Endothelial cell of umbilical vein (primary cell): Measurements from ENCODE around the gene OR5B2. TPM values are rescaled to one million over a fixed set of nuclear protein-coding genes. Genes with fewer than 3 reads are reported as not detected.

Source experiments
- BruUV-seq: library from RNA; stranded (reverse); fragments of 400-500 nt; replicated peaks from 2 replicates; lab custom pipeline; 2021; lab: Mats Ljungman, UMichigan
- CTCF ChIA-PET: fragments of 300-600, 350-600 bp; sonication (Branson Sonifier 250); formaldehyde crosslinking; loops from one replicate; lab custom pipeline; 2021; ENCODE audit warnings: antibody characterized with exemption, inconsistent platforms; lab: Charles Lee
- POLR2A ChIA-PET: fragments of 300-600, 350-600 bp; sonication (Branson Sonifier 250); formaldehyde crosslinking; loops from one replicate; lab custom pipeline; 2021; ENCODE audit warnings: antibody characterized with exemption, inconsistent platforms; lab: Charles Lee
- DNase-seq: peaks from one replicate; pipeline ENCODE4 v3.0.0-alpha.2; 2011; ENCODE audit warnings: low read depth, low spot score
- FAIRE-seq: peaks from 2 replicates; lab custom pipeline; 2011; peaks lifted over from hg19 to GRCh38; lab: Jason Lieb, UNC
- H2AFZ ChIP-seq: 2 replicates; pipeline ENCODE4 v1.6.0; 2012; ENCODE audit warnings: low read depth, low read length, control low read depth, inconsistent platforms
- H3K27ac ChIP-seq: 2 replicates; pipeline ENCODE4 v1.5.1; 2011; ENCODE audit warnings: low read depth, mild to moderate bottlenecking, control low read depth, low read length, moderate library complexity; ENCODE audit not compliant: insufficient read depth
- H3K27me3 ChIP-seq, 2 experiments: 2 replicates each; pipeline versions ENCODE4 v1.6.0 to v1.6.1; 2011; ENCODE audit warnings: low read length in 2 of 2, mixed read lengths in 1 of 2; ENCODE audit not compliant: control insufficient read depth in 2 of 2, insufficient read depth in 2 of 2
- H3K36me3 ChIP-seq, 2 experiments: 2 replicates in 1 of 2; 3 replicates in 1 of 2; pipeline ENCODE4 v1.5.1; 2011; ENCODE audit warnings: low read length in 2 of 2, mild to moderate bottlenecking in 1 of 2, moderate library complexity in 1 of 2; ENCODE audit not compliant: control insufficient read depth in 2 of 2, insufficient read depth in 2 of 2; ENCODE audit errors: extremely low read depth in 1 of 2
- H3K4me1 ChIP-seq: 3 replicates; pipeline ENCODE4 v1.5.1; 2011; ENCODE audit warnings: mild to moderate bottlenecking, low read length; ENCODE audit not compliant: control insufficient read depth, insufficient read depth; ENCODE audit errors: extremely low read depth
- H3K4me2 ChIP-seq: 2 replicates; pipeline ENCODE4 v1.6.1; 2011; ENCODE audit warnings: low read length, control low read depth, mixed read lengths; ENCODE audit not compliant: insufficient read depth
- H3K4me3 ChIP-seq, 3 experiments: fragments of 200-600 bp in 1 of 3; sonication (generic), shearing (Covaris generic) in 1 of 3; replicated peaks in 1 of 3; 2 replicates each; pipeline ENCODE4 v1.5.1; 2011 to 2016; ENCODE audit warnings: control low read depth in 3 of 3, low read length in 3 of 3, mild to moderate bottlenecking in 2 of 3, inconsistent platforms in 1 of 3, low read depth in 1 of 3, moderate library complexity in 1 of 3; ENCODE audit not compliant: insufficient read depth in 1 of 3
- H3K79me2 ChIP-seq: 2 replicates; pipeline ENCODE4 v1.6.0; 2012; ENCODE audit warnings: low read length, inconsistent platforms; ENCODE audit not compliant: control insufficient read depth, insufficient read depth
- H3K9ac ChIP-seq: replicated peaks from 2 replicates; pipeline ENCODE3; 2011; ENCODE audit warnings: low read length, control low read depth; ENCODE audit not compliant: insufficient read depth; ENCODE audit errors: extremely low read depth
- H3K9me1 ChIP-seq: replicated peaks from 3 replicates; pipeline ENCODE4 v1.6.0; 2011; ENCODE audit warnings: mild to moderate bottlenecking, low read length; ENCODE audit not compliant: control insufficient read depth, insufficient read depth; ENCODE audit errors: extremely low read depth
- H3K9me3 ChIP-seq: replicated peaks from 2 replicates; pipeline ENCODE4 v1.5.1; 2012; ENCODE audit warnings: low read length, inconsistent platforms; ENCODE audit not compliant: control insufficient read depth, insufficient read depth
- H4K20me1 ChIP-seq: replicated peaks from 2 replicates; pipeline ENCODE3; 2011; ENCODE audit warnings: mild to moderate bottlenecking, low read length; ENCODE audit not compliant: control insufficient read depth, insufficient read depth; ENCODE audit errors: extremely low read depth
- CTCF ChIP-seq, 2 donors: IDR thresholded peaks; 1 replicate in 1 of 2; 2 replicates in 1 of 2; pipeline ENCODE4 v1.5.1; 2011; ENCODE audit warnings: low read length in 2 of 2, mild to moderate bottlenecking in 2 of 2, moderate library complexity in 2 of 2, control low read depth in 1 of 2, inconsistent platforms in 1 of 2, low read depth in 1 of 2; ENCODE audit not compliant: insufficient read depth in 1 of 2; ENCODE audit errors: extremely low read depth in 1 of 2
- EZH2 ChIP-seq: IDR thresholded peaks from 2 replicates; pipeline ENCODE4 v1.6.1; 2012; ENCODE audit warnings: borderline replicate concordance, low read depth, mild to moderate bottlenecking, moderate library complexity, low read length, inconsistent platforms; ENCODE audit not compliant: severe bottlenecking
- FOS ChIP-seq: IDR thresholded peaks from 2 replicates; pipeline ENCODE4 v1.6.1; 2011; ENCODE audit warnings: mild to moderate bottlenecking, low read length, moderate library complexity, borderline replicate concordance; ENCODE audit not compliant: insufficient read depth
- GATA2 ChIP-seq: IDR thresholded peaks from 2 replicates; pipeline ENCODE4 v1.7.0; 2011; ENCODE audit warnings: low read depth, mild to moderate bottlenecking, moderate library complexity, mixed read lengths, low read length; ENCODE audit not compliant: insufficient read length, insufficient read depth
- JUN ChIP-seq: IDR thresholded peaks from 2 replicates; pipeline ENCODE4 v1.6.1; 2011; ENCODE audit warnings: borderline replicate concordance, low read depth; ENCODE audit not compliant: insufficient read length, insufficient read depth
- MAX ChIP-seq: IDR thresholded peaks from 2 replicates; pipeline ENCODE4 v1.6.1; 2011; ENCODE audit not compliant: insufficient read depth, insufficient read length
- MYC ChIP-seq: IDR thresholded peaks from one replicate; pipeline ENCODE4 v1.6.1; 2011; ENCODE audit warnings: mild to moderate bottlenecking, low read depth, low read length
- POLR2A ChIP-seq: IDR thresholded peaks from 2 replicates; pipeline ENCODE4 v1.6.1; 2012; ENCODE audit warnings: low read depth, mild to moderate bottlenecking, control low read depth, low read length
- POLR2AphosphoS5 ChIP-seq: IDR thresholded peaks from 2 replicates; pipeline ENCODE4 v1.6.1; 2012; ENCODE audit warnings: low read depth, mild to moderate bottlenecking, control low read depth, low read length, moderate library complexity; ENCODE audit not compliant: insufficient read depth
- dilution Hi-C: fragments of 300-500 bp; cut with MboI; formaldehyde crosslinking; loops from one replicate; pipeline ENCODE4 v1.15.0; 2019; ENCODE audit warnings: low sequenced_read_pairs; ENCODE audit not compliant: extremely low pct_ligation_motif_present
- intact Hi-C: fragments of 100-400 bp; cut with micrococcal nuclease; formaldehyde crosslinking; loops from one replicate; pipeline ENCODE4 v1.10.0; 2022
- polyA plus RNA-seq, 4 experiments: library from polyadenylated mRNA; depleted of rRNA in 3 of 4; stranded (reverse) in 3 of 4; unstranded in 1 of 4; fragments of >200 nt; gene quantifications; 2 replicates each; pipeline versions ENCODE4 v1.2.1 to v1.2.3, GENCODE V29; 2011 to 2012; ENCODE audit warnings: missing spikeins in 1 of 4
- total RNA-seq: library from RNA; stranded (reverse); gene quantifications from 2 replicates; pipeline ENCODE4 v1.2.3, GENCODE V29; 2021

Gene OR5B2
- total and polyA plus RNA-seq, 2 donors (not counting 3 experiments of a cell fraction or from before 2014, with no cell fraction given), result not detected

GRCh38 chr11:58466293-58466692 lies 38.4 kb upstream of the OR5B2 start:
- TF ChIP-seq FOS (no peak), MAX (no peak), POLR2AphosphoS5 (no peak), MYC (no peak), JUN (no peak), POLR2A (no peak), GATA2 (no peak), CTCF (IDR thresholded peaks at IDR 0.05; ENCODE audit: extremely low read depth in 1 of 2, insufficient read depth in 1 of 2, low read depth in 1 of 2, low read length in 2 of 2) (no peak), EZH2 (no peak)
- Histone ChIP-seq H3K4me3 (no peak overlapping the region), H3K9me1 (no peaks in the 10 kb centered on the region), H3K79me2 (no peaks in the 10 kb centered on the region), H3K4me2 (no peak overlapping the region), H3K27ac (no peak overlapping the region), H2AFZ (no peak overlapping the region), H3K9me3 (no peaks in the 10 kb centered on the region), H3K4me1 (no peaks in the 10 kb centered on the region), H3K9ac (no peak overlapping the region), H3K36me3 (no peaks in the 10 kb centered on the region), H3K27me3 (no peaks in the 10 kb centered on the region), H4K20me1 (no peaks in the 10 kb centered on the region)
- dilution Hi-C loops, result no loop called here
- BruUV-seq, result no TSS peak
- intact Hi-C loops, result no loop called here
- FAIRE-seq, result no peak
- ChIA-PET CTCF (no interaction called here), POLR2A (no interaction called here)
- no peak for DNase-seq
